Mesenchymal stem cell (in vitro differentiated cells and primary cell): Measurements from ENCODE around the gene KRTCAP2.

Experiments
- DNase-seq: peaks from one replicate; pipeline ENCODE4 v3.0.0-alpha.2; 2013
- H2AFZ ChIP-seq: one replicate; pipeline ENCODE4 v1.6.1; 2013; ENCODE audit warnings: low read depth, mild to moderate bottlenecking, control low read depth, inconsistent platforms, low read length, moderate library complexity
- H2AK5ac ChIP-seq: 2 replicates; pipeline ENCODE4 v1.6.1; 2013; ENCODE audit warnings: low read length, moderate library complexity, mild to moderate bottlenecking, inconsistent platforms; ENCODE audit not compliant: severe bottlenecking
- H2BK120ac ChIP-seq: one replicate; pipeline ENCODE4 v1.6.1; 2013; ENCODE audit warnings: low read depth, mild to moderate bottlenecking, inconsistent platforms, low read length, moderate library complexity
- H2BK12ac ChIP-seq, 2 experiments: one replicate each; pipeline ENCODE4 v1.6.1; 2013; ENCODE audit warnings: inconsistent platforms in 2 of 2, low read length in 2 of 2, mild to moderate bottlenecking in 2 of 2, moderate library complexity in 2 of 2, control low read depth in 1 of 2
- H2BK15ac ChIP-seq: one replicate; pipeline ENCODE4 v1.6.1; 2013; ENCODE audit warnings: mild to moderate bottlenecking, low read depth, inconsistent platforms; ENCODE audit not compliant: poor library complexity, severe bottlenecking
- H2BK5ac ChIP-seq: 2 replicates; pipeline ENCODE4 v1.6.1; 2013; ENCODE audit warnings: low read depth, mild to moderate bottlenecking, low read length, control low read depth, inconsistent platforms; ENCODE audit not compliant: poor library complexity, severe bottlenecking
- H3K14ac ChIP-seq, 2 experiments: one replicate each; pipeline ENCODE4 v1.6.1; 2013; ENCODE audit warnings: inconsistent platforms in 2 of 2, low read length in 2 of 2, control low read depth in 1 of 2, mild to moderate bottlenecking in 1 of 2, moderate library complexity in 1 of 2
- H3K18ac ChIP-seq, 2 experiments: one replicate each; pipeline ENCODE4 v1.6.1; 2013; ENCODE audit warnings: inconsistent platforms in 2 of 2, low read length in 2 of 2, control low read depth in 1 of 2, low read depth in 1 of 2, mild to moderate bottlenecking in 1 of 2
- H3K23ac ChIP-seq, 2 experiments: one replicate each; pipeline ENCODE4 v1.6.1; 2013; ENCODE audit warnings: inconsistent platforms in 2 of 2, low read length in 2 of 2, mild to moderate bottlenecking in 2 of 2, moderate library complexity in 2 of 2, control low read depth in 1 of 2
- H3K27ac ChIP-seq: 2 replicates; pipeline ENCODE4 v1.5.1; 2013; ENCODE audit warnings: mild to moderate bottlenecking, moderate library complexity, low read length, control low read depth, inconsistent platforms; ENCODE audit not compliant: poor library complexity, severe bottlenecking
- H3K27me3 ChIP-seq, 2 experiments: 2 replicates each; pipeline versions ENCODE4 v1.6.1 to v1.7.0; 2013; ENCODE audit warnings: low read length in 2 of 2, mild to moderate bottlenecking in 2 of 2, moderate library complexity in 2 of 2, control low read depth in 1 of 2, inconsistent platforms in 1 of 2; ENCODE audit not compliant: control insufficient read depth in 1 of 2, insufficient read depth in 1 of 2
- H3K36me3 ChIP-seq, 2 experiments: 2 replicates each; pipeline versions ENCODE4 v1.6.1 to v1.7.0; 2013; ENCODE audit warnings: low read length in 2 of 2, control low read depth in 1 of 2, inconsistent platforms in 1 of 2, low read depth in 1 of 2, mild to moderate bottlenecking in 1 of 2; ENCODE audit not compliant: insufficient read depth in 2 of 2, control insufficient read depth in 1 of 2
- H3K4ac ChIP-seq, 2 experiments: one replicate each; pipeline ENCODE4 v1.6.1; 2013; ENCODE audit warnings: inconsistent platforms in 2 of 2, low read length in 2 of 2, mild to moderate bottlenecking in 2 of 2, moderate library complexity in 2 of 2, control low read depth in 1 of 2, low read depth in 1 of 2
- H3K4me1 ChIP-seq: 2 replicates; pipeline ENCODE4 v1.6.1; 2013; ENCODE audit warnings: low read depth, low read length, control low read depth; ENCODE audit not compliant: control insufficient read depth, insufficient read depth
- H3K4me2 ChIP-seq: 2 replicates; pipeline ENCODE4 v1.6.1; 2013; ENCODE audit warnings: low read length, mild to moderate bottlenecking, inconsistent platforms; ENCODE audit not compliant: poor library complexity, severe bottlenecking
- H3K4me3 ChIP-seq, 2 experiments: 2 replicates each; pipeline versions ENCODE4 v1.5.1 to v1.7.0; 2013; ENCODE audit warnings: low read length in 2 of 2, mild to moderate bottlenecking in 2 of 2, control low read depth in 1 of 2, low read depth in 1 of 2; ENCODE audit not compliant: insufficient read depth in 1 of 2
- H3K79me1 ChIP-seq: replicated peaks from 2 replicates; pipeline ENCODE4 v1.6.1; 2013; ENCODE audit warnings: mild to moderate bottlenecking, control low read depth, low read length, inconsistent platforms; ENCODE audit not compliant: poor library complexity, severe bottlenecking
- H3K9ac ChIP-seq: 2 replicates; pipeline ENCODE4 v1.7.0; 2013; ENCODE audit warnings: mild to moderate bottlenecking, low read length, moderate library complexity
- H3K9me3 ChIP-seq: 2 replicates; pipeline ENCODE4 v1.7.0; 2013; ENCODE audit warnings: mild to moderate bottlenecking, low read length; ENCODE audit not compliant: control insufficient read depth
- H4K8ac ChIP-seq: one replicate; pipeline ENCODE4 v1.6.1; 2013; ENCODE audit warnings: inconsistent platforms, mild to moderate bottlenecking, low read length, moderate library complexity
- H4K91ac ChIP-seq: one replicate; pipeline ENCODE4 v1.6.1; 2013; ENCODE audit warnings: mild to moderate bottlenecking, low read length, inconsistent platforms
- whole genome bisulfite sequencing: methylation state at CpG from one replicate; pipeline ENCODE4 v1.1.7; 2013; ENCODE audit warnings: mixed read lengths; 5-methylcytosine and 5-hydroxymethylcytosine counted together

KRTCAP2 gene

GRCh38 chr1:155207806-155208540 is 34.9 kb upstream of the KRTCAP2 start, which contains the start of gene THBS3:
Gene THBS3, minus strand, starts transcription at chr1:155207897. Its CDS starts 21 bp downstream, at chr1:155207876.
- Histone ChIP-seq H2BK15ac (peak within 1 kb of the TSS; percentile 99), H2AK5ac (peak within 1 kb of the TSS; percentile 69), H3K79me1 (peaks cover 17% of the 10 kb centered on the region), H3K4me1 (peaks cover 14% of the 10 kb centered on the region), H3K14ac (peak within 1 kb of the TSS in 1 of 2 experiments; percentile 99), H3K18ac (peak within 1 kb of the TSS; percentile 88 to 99), H3K23ac (peak within 1 kb of the TSS in 1 of 2 experiments; percentile 65), H3K27me3 (no peaks in the 10 kb centered on the region), H3K9ac (peak within 1 kb of the TSS; percentile 99), H2AFZ (peak within 1 kb of the TSS; percentile 53), H2BK12ac (peak within 1 kb of the TSS; percentile 93 to 98), H3K27ac (peak within 1 kb of the TSS; percentile 72), H3K4me3 (peak within 1 kb of the TSS; percentile 86 to 98), H2BK5ac (peak within 1 kb of the TSS; percentile 83), H3K36me3 (peaks cover 24 to 29% of the 10 kb centered on the region in 2 experiments), H3K4ac (peak within 1 kb of the TSS; percentile 93 to 97), H3K9me3 (no peaks in the 10 kb centered on the region), H4K8ac (peak within 1 kb of the TSS; percentile 95), H4K91ac (peak within 1 kb of the TSS; percentile 98), H2BK120ac (peak within 1 kb of the TSS; percentile 86), H3K4me2 (peak within 1 kb of the TSS; percentile 95)
- WGBS = 29% methylated on average over 17 of the region's 17 CpGs
- DNase-seq = peak; percentile 46

DNA sequence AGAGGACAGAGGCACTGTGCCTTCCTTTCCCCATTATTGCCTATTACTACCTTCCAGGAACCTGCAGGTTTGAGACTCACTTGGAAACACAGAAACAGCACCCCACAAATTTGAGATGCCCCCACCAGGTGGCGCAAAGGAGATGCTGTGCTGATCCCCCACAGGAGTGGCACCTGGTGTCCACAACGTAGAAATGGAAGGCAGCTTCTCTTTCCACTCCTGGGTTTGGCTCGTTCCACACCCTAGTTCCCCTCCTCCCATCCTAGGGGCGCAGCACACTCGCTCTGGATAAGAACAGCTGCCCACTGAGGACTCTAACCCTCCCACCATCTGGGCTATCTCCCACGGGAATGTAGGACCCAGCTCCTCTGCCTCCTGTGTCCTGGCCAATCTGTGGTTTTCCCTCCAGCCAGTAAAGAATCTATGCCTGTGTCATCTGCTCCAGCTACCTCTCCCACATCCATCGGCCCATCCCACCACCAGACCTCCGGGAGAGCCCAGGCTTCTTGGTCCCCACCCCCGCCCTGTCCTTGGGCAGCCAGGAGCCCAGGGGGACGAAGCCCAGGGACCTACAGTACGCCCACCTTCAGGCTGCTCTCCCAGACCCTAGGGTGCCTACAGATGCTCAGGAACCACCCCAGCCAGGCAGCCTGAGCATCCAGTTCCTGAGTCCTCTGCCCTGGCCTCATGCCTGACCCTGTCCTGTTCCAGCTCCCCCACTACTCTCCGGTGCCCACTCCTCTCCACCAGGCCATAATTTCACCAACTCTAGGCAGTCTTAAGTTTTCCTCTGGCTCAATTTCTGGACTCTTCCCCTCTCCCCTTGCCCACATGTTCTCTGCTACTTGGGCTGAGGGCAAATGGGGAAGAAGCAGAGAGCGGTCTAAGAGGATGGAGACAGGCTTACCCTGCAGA is 34.0 kb upstream of the KRTCAP2 start:
- WGBS = 34% methylated on average over 12 of the region's 13 CpGs
- H3K18ac ChIP-seq = peak overlapping the region; percentile 79 to 80
- peak overlapping the region; percentile 45 to 79 for H3K4ac ChIP-seq
- H3K9me3 ChIP-seq = no peaks in the 10 kb centered on the region
- H3K79me1 ChIP-seq = peaks cover 19% of the 10 kb centered on the region
- H4K8ac ChIP-seq = peak overlapping the region; percentile 74
- H3K27me3 ChIP-seq = no peaks in the 10 kb centered on the region
- H3K23ac ChIP-seq = no peak overlapping the region
- peak overlapping the region; percentile 32 for H2AFZ ChIP-seq
- peak overlapping the region; percentile 56 for H2BK120ac ChIP-seq
- H3K4me3 ChIP-seq = peak overlapping the region; percentile 10 to 98
- H3K4me2 ChIP-seq = peak overlapping the region; percentile 74
- H3K4me1 ChIP-seq = peaks cover 14% of the 10 kb centered on the region
- peak; percentile 87 for DNase-seq
- peak overlapping the region; percentile 72 for H3K27ac ChIP-seq
- peak overlapping the region in 1 of 2 experiments; percentile 38 for H3K14ac ChIP-seq
- H3K36me3 ChIP-seq = peaks cover 31 to 32% of the 10 kb centered on the region in 2 experiments
- H2BK15ac ChIP-seq = peak overlapping the region; percentile 94
- H4K91ac ChIP-seq = peak overlapping the region; percentile 94
- H3K9ac ChIP-seq = peak overlapping the region; percentile 99
- peak overlapping the region; percentile 33 for H2AK5ac ChIP-seq
- H2BK12ac ChIP-seq = peak overlapping the region; percentile 49 to 81
- H2BK5ac ChIP-seq = no peak overlapping the region

GRCh38 chr1:155205969-155206593 is 33.0 kb upstream of the KRTCAP2 start:
- Histone ChIP-seq H3K18ac (no peak overlapping the region), H2AK5ac (no peak overlapping the region), H2BK12ac (no peak overlapping the region), H3K36me3 (peaks cover 32 to 41% of the 10 kb centered on the region in 2 experiments), H3K4me3 (no peak overlapping the region), H3K9me3 (no peaks in the 10 kb centered on the region), H3K4me2 (no peak overlapping the region), H3K27me3 (no peaks in the 10 kb centered on the region), H2BK15ac (no peak overlapping the region), H2BK5ac (no peak overlapping the region), H2BK120ac (no peak overlapping the region), H3K9ac (peak overlapping the region; percentile 17), H3K79me1 (peaks cover 18% of the 10 kb centered on the region), H2AFZ (no peak overlapping the region), H3K27ac (no peak overlapping the region), H3K4ac (no peak overlapping the region), H3K23ac (no peak overlapping the region), H4K91ac (peak overlapping the region; percentile 22), H3K4me1 (peaks cover 17% of the 10 kb centered on the region), H3K14ac (no peak overlapping the region), H4K8ac (no peak overlapping the region)
- 74% methylated on average over 6 of the region's 9 CpGs for WGBS
- no peak for DNase-seq
